ENCODE measurements around the gene CDK13.

CDK13 gene

GRCh38 chr7:39942883-39943282, 7.2 kb upstream of the CDK13 start:
- H3K9me3 ChIP-seq, result no peaks in the 10 kb centered on the region
- no peak for TF ChIP-seq CTCF (IDR thresholded peaks at IDR 0.05; ENCODE audit: low read depth, low read length)
- no peaks in the 10 kb centered on the region for H3K27me3 ChIP-seq
- H3K36me3 ChIP-seq, result no peaks in the 10 kb centered on the region
- no peak overlapping the region for H3K4me3 ChIP-seq (ENCODE audit: low read depth, low read length)
- no peaks in the 10 kb centered on the region for H3K4me1 ChIP-seq
- DNase-seq, result no peak

GRCh38 chr7:39946693-39947092, 3.4 kb upstream of the CDK13 start:
- H3K9me3 ChIP-seq, result no peaks in the 10 kb centered on the region
- TF ChIP-seq CTCF (IDR thresholded peaks at IDR 0.05; ENCODE audit: low read depth, low read length), result no peak
- no peaks in the 10 kb centered on the region for H3K4me1 ChIP-seq
- DNase-seq, result no peak
- no peak overlapping the region for H3K4me3 ChIP-seq (ENCODE audit: low read depth, low read length)
- no peaks in the 10 kb centered on the region for H3K27me3 ChIP-seq
- H3K36me3 ChIP-seq, result no peaks in the 10 kb centered on the region

GRCh38 chr7:39948375-39948955, 1.6 kb upstream of the CDK13 start:
- TF ChIP-seq CTCF (IDR thresholded peaks at IDR 0.05; ENCODE audit: low read depth, low read length), result no peak
- no peak for DNase-seq

GRCh38 chr7:39948956-39949928, 814 bp upstream of the CDK13 start:
- 0 out of 2 replicates have a peak, but pooled peaks have one; percentile 6 for TF ChIP-seq CTCF (IDR thresholded peaks at IDR 0.05; ENCODE audit: low read depth, low read length)
- Histone ChIP-seq H3K4me3 (ENCODE audit: low read depth, low read length) (peak overlapping the region; percentile 69), H3K9me3 (no peaks in the 10 kb centered on the region), H3K36me3 (no peaks in the 10 kb centered on the region), H3K27me3 (no peaks in the 10 kb centered on the region), H3K4me1 (no peaks in the 10 kb centered on the region)
- peak; percentile 98 for DNase-seq

More at GRCh38 chr7:39948375-39948955, 1.6 kb upstream of the CDK13 start:
- H3K4me3 ChIP-seq (ENCODE audit: low read depth, low read length), result peak overlapping the region; percentile 69
- H3K27me3 ChIP-seq, result no peaks in the 10 kb centered on the region
- no peaks in the 10 kb centered on the region for H3K9me3 ChIP-seq
- no peaks in the 10 kb centered on the region for H3K4me1 ChIP-seq
- H3K36me3 ChIP-seq, result no peaks in the 10 kb centered on the region

- Histone ChIP-seq H3K4me3 (ENCODE audit: low read depth, low read length) (peak overlapping the region; percentile 69), H3K36me3 (no peaks in the 10 kb centered on the region; the same call in 1 of the 2 replicates), H3K9me3 (no peaks in the 10 kb centered on the region), H3K27me3 (no peaks in the 10 kb centered on the region), H3K4me1 (no peaks in the 10 kb centered on the region)
- no peak for TF ChIP-seq CTCF (IDR thresholded peaks at IDR 0.05; ENCODE audit: low read depth, low read length)
- DNase-seq, result peak; percentile 51
These were observed 593 bp downstream of the CDK13 start for GRCh38 chr7:39950473-39951225.
